ENCODE measurements around the gene LYPD6B.
A peak's percentile ranks its signal among the peaks of the same experiment; 100 is the strongest.

Gene LYPD6B

GRCh38 chr2:149044500-149044899, 6.0 kb downstream of the LYPD6B start:
- no peak for DNase-seq

- DNase-seq: no peak
Observed at GRCh38 chr2:149047118-149047517, 8.6 kb downstream of the LYPD6B start.

DNA sequence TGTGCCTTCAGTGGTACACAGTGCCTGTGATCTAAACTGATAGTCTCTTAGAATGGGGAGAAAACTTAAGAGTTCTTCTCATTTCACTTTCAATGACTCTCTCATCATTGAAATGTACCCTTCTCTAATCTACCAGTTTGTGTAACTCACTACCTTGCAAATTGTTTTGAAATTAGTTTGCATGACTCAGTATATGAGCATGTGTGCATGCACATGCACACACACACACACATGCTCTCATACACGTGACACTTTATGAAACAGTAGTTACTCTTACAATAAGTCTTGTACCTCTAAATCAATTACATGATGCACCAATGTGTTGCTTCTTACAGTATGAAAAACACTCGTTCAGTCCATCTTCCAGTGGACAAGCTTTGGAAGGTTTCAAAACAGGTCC, 10.6 kb downstream of the LYPD6B start:
- DNase-seq: no peak

- no peak for DNase-seq
Observed at GRCh38 chr2:149050188-149050587, 11.7 kb downstream of the LYPD6B start.

GRCh38 chr2:149055751-149056150, 17.3 kb downstream of the LYPD6B start:
- DNase-seq: no peak

- DNase-seq: no peak
Observed at GRCh38 chr2:149056541-149057255, 18.2 kb downstream of the LYPD6B start.

GRCh38 chr2:149057401-149057800, 18.9 kb downstream of the LYPD6B start:
- DNase-seq: no peak

- no peak for DNase-seq
Observed at GRCh38 chr2:149058936-149059335, 20.4 kb downstream of the LYPD6B start.

- no peak for DNase-seq
Observed at GRCh38 chr2:149059822-149060221, 21.3 kb downstream of the LYPD6B start.

- DNase-seq: no peak
Observed at GRCh38 chr2:149061133-149061745, 22.7 kb downstream of the LYPD6B start.

GRCh38 chr2:149062531-149062930, 24.0 kb downstream of the LYPD6B start:
- DNase-seq: no peak

GRCh38 chr2:149063177-149063576, 24.7 kb downstream of the LYPD6B start:
- no peak for DNase-seq

GRCh38 chr2:149064365-149064841, 25.9 kb downstream of the LYPD6B start:
- DNase-seq: no peak

- no peak for DNase-seq
Observed at GRCh38 chr2:149064856-149065630, 26.5 kb downstream of the LYPD6B start.

DNA sequence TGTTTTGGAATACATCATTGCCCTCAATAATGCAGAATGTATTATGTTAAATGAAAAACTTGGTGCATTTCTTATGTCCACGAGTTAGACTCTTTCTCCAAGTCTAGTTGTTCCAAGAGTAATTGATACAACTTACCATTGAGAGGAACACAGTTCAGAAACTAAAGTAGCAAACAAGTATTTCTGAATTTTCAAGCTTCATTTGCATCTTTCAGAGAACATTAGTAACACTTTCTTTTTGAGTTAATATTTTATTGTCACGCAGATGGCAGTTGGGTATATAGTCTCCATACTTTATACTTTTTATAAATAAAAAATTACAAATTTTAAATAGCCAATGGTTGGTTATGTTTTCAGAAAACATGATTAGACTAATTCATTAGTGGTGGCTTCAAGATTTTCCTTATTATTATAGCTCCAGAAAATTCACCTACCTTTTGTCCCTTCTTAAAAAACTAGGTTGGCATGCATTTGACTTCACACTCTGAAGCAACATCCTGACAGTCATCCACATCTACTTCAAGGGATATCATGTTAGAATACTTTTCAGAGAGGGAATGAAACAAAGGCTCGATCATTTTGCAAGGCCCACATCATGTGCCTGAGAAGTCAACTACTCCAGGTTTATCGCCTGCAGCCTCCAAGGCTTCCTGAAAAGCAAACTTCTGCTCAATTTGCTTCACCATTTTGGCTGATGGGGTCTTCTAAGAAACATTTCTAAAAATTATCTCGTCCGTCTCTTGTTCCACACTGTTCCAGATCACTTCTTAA, 29.9 kb downstream of the LYPD6B start:
- no peak for DNase-seq

- DNase-seq: peak; percentile 10 to 25
Observed at GRCh38 chr2:149068996-149069888, 30.7 kb downstream of the LYPD6B start.

- DNase-seq: no peak
Observed at GRCh38 chr2:149070681-149071320, 32.3 kb downstream of the LYPD6B start.

GRCh38 chr2:149075105-149075504, 36.6 kb downstream of the LYPD6B start:
- no peak for DNase-seq

- no peak for DNase-seq
Observed at GRCh38 chr2:149075853-149076252, 37.4 kb downstream of the LYPD6B start.

DNA sequence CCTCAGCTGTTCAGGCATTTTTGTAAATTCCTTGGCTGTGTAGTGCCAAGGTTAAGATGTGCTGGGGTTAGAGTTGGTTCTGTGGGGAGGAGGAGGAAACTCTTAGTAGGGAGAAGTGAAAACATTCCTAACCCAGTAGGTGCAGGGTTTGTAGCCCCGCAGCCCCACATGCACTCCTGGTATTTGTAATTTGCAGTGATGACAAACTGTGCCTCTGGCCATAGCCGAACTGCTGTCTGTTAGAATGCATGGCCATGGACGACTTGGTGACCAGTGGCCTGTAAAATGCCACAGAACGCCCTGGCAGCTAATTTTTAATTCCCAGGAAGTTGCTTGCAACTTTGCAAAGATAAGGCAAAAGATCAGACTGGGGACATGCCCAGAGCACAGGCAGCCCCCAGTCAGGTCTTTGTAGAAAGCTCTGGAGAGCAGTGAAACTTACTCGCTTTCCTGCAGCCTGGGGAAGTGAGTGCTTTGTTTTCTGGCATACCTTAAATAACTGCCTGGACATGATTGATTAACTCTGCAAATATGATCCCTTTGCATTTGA, 38.4 kb downstream of the LYPD6B start:
- DNase-seq: no peak

GRCh38 chr2:149077861-149078260, 39.4 kb downstream of the LYPD6B start:
- no peak for DNase-seq
